ENCODE results near the gene SMG7.

The SMG7 gene

DNA sequence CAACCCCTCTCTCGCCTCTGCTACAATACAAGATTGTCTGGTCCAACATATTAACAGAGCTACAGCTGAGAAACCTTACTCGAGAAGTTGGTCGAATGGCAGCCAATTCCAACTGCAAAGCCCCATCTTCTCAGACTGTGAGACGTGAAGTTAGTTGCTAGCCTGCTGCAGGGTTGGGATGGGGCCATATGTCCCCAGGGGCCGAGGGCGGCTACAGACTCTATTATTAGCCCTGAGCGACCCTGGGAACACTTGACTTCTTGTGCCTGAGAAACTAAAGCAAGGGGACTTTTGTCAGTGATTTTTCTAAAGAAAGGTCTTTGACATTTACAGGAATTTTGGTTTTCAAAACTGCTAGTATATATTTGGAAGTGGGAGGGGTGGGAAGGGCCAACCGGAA is 104.2 kb downstream of the SMG7 start:
- H3K27ac ChIP-seq = no peak overlapping the region
- CTCF ChIA-PET = interaction anchor here (0.6 kb wide), 1 partner anchor 1277 kb away, joined by 6 read pairs; no protein-coding TSS in a partner anchor
- POLR2A ChIA-PET (ENCODE audit: low non-redundant PET) = no interaction called here
- no peak for DNase-seq (ENCODE audit: low spot score)
- no peak for TF ChIP-seq CTCF (conservative IDR thresholded peaks at IDR 0.05; ENCODE audit: low read depth)

DNA sequence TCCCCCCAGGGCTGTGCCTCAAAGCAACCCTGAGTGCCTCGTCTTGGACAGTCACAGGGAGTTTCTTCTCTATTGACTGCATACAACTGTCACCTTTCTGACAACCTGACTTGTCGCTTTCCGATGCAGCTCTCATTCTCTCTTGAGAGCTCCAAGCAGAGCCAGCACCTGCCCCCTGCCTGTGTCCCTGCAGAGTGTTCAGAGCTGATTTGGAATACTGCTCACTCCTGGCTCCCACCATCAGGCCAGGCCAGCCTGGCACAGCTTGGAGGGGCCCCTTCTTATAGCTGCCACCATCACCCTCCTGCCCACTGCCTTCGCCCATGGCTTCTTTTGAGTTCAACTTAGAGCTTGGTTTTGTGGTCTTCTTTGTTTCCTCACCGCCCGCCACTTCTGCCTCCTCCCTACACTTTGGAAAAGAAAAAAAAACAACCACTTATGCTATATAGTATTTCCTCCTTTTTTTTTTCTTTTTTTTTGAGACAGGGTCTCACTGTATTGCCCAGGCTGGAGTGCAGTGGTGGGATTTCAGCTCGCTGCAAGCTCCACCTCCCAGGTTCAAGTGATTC is 105.7 kb downstream of the SMG7 start:
- no peak overlapping the region for H3K27ac ChIP-seq
- CTCF ChIA-PET = interaction anchor here (0.7 kb wide), 1 partner anchor 193 kb away, joined by 5 read pairs; no protein-coding TSS in a partner anchor
- no peak for DNase-seq (ENCODE audit: low spot score)
- TF ChIP-seq CTCF (conservative IDR thresholded peaks at IDR 0.05; ENCODE audit: low read depth) = no peak
- POLR2A ChIA-PET (ENCODE audit: low non-redundant PET) = no interaction called here

DNA sequence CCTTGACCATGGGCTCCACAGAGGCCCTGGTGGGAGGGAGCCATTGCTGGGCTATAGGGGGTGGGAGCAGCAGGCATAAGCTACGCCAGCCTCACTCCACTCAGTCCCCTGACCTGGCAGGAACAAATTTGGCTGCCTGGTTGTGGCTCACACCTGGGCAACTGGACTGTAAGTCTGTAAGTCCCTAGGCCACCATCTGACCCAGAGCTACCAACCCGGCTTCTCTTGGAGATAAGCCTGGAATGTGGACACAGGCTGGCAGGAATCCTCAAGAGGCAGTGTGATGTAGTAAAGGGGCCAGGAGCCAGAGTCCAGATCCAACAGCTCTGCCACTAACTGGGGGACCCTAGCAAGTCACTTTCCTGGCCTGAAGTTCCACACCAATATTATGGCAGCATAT is 106.6 kb downstream of the SMG7 start:
- no peak overlapping the region for H3K27ac ChIP-seq
- ChIA-PET CTCF (interaction anchor here (0.6 to 1.2 kb wide), 4 partner anchors 12 to 337 kb away, joined by 3 to 5 read pairs (median 3); no protein-coding TSS in a partner anchor), POLR2A (ENCODE audit: low non-redundant PET) (no interaction called here)
- no peak for DNase-seq (ENCODE audit: low spot score)
- no peak for TF ChIP-seq CTCF (conservative IDR thresholded peaks at IDR 0.05; ENCODE audit: low read depth)

- ChIA-PET CTCF (interaction anchor here (0.8 to 1.2 kb wide), 2 partner anchors 11 to 318 kb away, joined by 3 to 5 read pairs; no protein-coding TSS in a partner anchor), POLR2A (ENCODE audit: low non-redundant PET) (no interaction called here)
- no peak for TF ChIP-seq CTCF (conservative IDR thresholded peaks at IDR 0.05; ENCODE audit: low read depth)
- DNase-seq (ENCODE audit: low spot score) = no peak
- no peak overlapping the region for H3K27ac ChIP-seq
Measured at GRCh38 chr1:183580281-183580682, 108.0 kb downstream of the SMG7 start.

DNA sequence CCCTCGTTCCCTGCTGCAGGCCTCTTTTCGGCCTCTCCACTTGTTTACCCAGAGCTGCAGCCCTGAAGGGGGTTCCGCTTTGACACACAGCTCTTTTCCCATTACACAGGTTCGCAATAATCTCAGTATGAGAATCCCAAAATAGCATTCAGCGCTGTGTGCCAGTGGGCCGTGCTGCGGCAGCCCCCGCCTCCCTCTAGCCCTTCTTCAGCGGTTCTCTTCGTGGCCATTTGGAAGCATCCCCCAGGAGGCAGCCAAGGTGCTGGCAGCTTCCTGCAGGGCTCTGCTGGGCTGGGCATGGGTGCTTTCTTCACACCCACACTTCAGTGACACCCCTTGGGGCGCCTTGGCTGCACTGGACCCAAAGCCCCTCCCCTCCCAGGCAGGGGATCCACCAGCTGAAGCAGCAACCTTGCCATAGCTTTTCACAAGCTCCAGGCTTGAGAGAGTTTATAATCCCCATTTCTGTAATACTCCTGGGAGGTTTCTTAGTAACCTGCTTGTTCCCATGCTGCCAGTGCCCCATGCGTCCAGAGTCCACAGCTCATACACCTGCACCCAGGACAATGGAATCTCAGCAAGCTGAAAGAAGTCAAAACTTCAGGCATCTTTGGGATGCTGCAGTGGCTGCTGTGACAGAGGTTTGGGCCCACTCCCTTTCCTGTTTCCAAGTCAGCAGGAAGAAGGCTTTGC is 109.9 kb downstream of the SMG7 start:
- no peak for DNase-seq (ENCODE audit: low spot score)
- H3K27ac ChIP-seq = no peak overlapping the region
- no peak for TF ChIP-seq CTCF (conservative IDR thresholded peaks at IDR 0.05; ENCODE audit: low read depth)
- POLR2A ChIA-PET (ENCODE audit: low non-redundant PET) = no interaction called here
- CTCF ChIA-PET = interaction anchor here (0.6 kb wide), 1 partner anchor 233 kb away, joined by 3 read pairs; no protein-coding TSS in a partner anchor

GRCh38 chr1:183583466-183583865 is 111.2 kb downstream of the SMG7 start:
- no peak for DNase-seq (ENCODE audit: low spot score)
- ChIA-PET CTCF (no interaction called here), POLR2A (ENCODE audit: low non-redundant PET) (no interaction called here)
- TF ChIP-seq CTCF (conservative IDR thresholded peaks at IDR 0.05; ENCODE audit: low read depth) = no peak
- no peak overlapping the region for H3K27ac ChIP-seq
